ENCODE results near the gene SARM1.

GRCh38 chr17:28366605-28367004 lies 4.9 kb upstream of the SARM1 start:
- TF ChIP-seq CTCF (IDR thresholded peaks at IDR 0.05; ENCODE audit: low read length) (no peak), EZH2 (optimal IDR thresholded peaks at IDR 0.05; ENCODE audit: low read depth, low read length) (no peak)
